ENCODE results near the gene TRPM3. TPM values are rescaled to one million over a fixed set of nuclear protein-coding genes. Genes with fewer than 3 reads are reported as not detected.

TRPM3 gene
- total RNA-seq, 2 experiments from 2014 or later = not detected

GRCh38 chr9:70642341-70642740 is 479.1 kb downstream of the TRPM3 start:
- ChIA-PET CTCF (no interaction called here), POLR2A (no interaction called here)
- Histone ChIP-seq H3K36me3 (ENCODE audit: insufficient read depth, low read length) (no peaks in the 10 kb centered on the region), H3K9me3 (ENCODE audit: control insufficient read depth in 1 of 2, insufficient read depth in 1 of 2, low read length in 2 of 2) (no peaks in the 10 kb centered on the region), H3K4me1 (ENCODE audit: insufficient read depth, low read length) (no peaks in the 10 kb centered on the region), H3K27ac (ENCODE audit: low read depth in 1 of 2, low read length in 2 of 2) (no peak overlapping the region), H3K27me3 (ENCODE audit: control insufficient read depth in 1 of 2, insufficient read depth in 2 of 2, low read length in 2 of 2) (peaks cover 2 to 8% of the 10 kb centered on the region in 2 experiments), H3K4me3 (ENCODE audit: low read length) (no peak overlapping the region)
- intact Hi-C loops (cut with DNase I, micrococcal nuclease) = no loop called here
- peaks cover 3% of the 10 kb centered on the region for H3K9me3 Mint-ChIP-seq
- H3K4me3 Mint-ChIP-seq = no peak overlapping the region
- DNase-seq = no peak
- no peak for TF ChIP-seq CTCF (IDR thresholded peaks at IDR 0.05)
- no peaks in the 10 kb centered on the region for H3K36me3 Mint-ChIP-seq (ENCODE audit: low read depth)
- peaks cover 28% of the 10 kb centered on the region for H3K27me3 Mint-ChIP-seq
- ATAC-seq (ENCODE audit: poor library complexity) = no peak
- H3K4me1 Mint-ChIP-seq (ENCODE audit: low read depth) = no peaks in the 10 kb centered on the region
- no peak overlapping the region for H3K27ac Mint-ChIP-seq

- Mint-ChIP-seq H3K36me3 (ENCODE audit: low read depth) (no peaks in the 10 kb centered on the region), H3K4me3 (no peak overlapping the region), H3K27ac (no peak overlapping the region), H3K9me3 (peaks cover under 1% of the 10 kb centered on the region), H3K27me3 (peaks cover 28% of the 10 kb centered on the region), H3K4me1 (ENCODE audit: low read depth) (no peaks in the 10 kb centered on the region)
- Histone ChIP-seq H3K27ac (ENCODE audit: low read depth in 1 of 2, low read length in 2 of 2) (no peak overlapping the region), H3K36me3 (ENCODE audit: insufficient read depth, low read length) (no peaks in the 10 kb centered on the region), H3K4me3 (ENCODE audit: low read length) (no peak overlapping the region), H3K9me3 (ENCODE audit: control insufficient read depth in 1 of 2, insufficient read depth in 1 of 2, low read length in 2 of 2) (no peaks in the 10 kb centered on the region), H3K4me1 (ENCODE audit: insufficient read depth, low read length) (no peaks in the 10 kb centered on the region), H3K27me3 (ENCODE audit: control insufficient read depth in 1 of 2, insufficient read depth in 2 of 2, low read length in 2 of 2) (peaks cover 2 to 8% of the 10 kb centered on the region in 2 experiments)
- no peak for ATAC-seq (ENCODE audit: poor library complexity)
- ChIA-PET CTCF (no interaction called here), POLR2A (no interaction called here)
- DNase-seq = no peak
- TF ChIP-seq CTCF (IDR thresholded peaks at IDR 0.05) = no peak
- intact Hi-C loops (cut with DNase I, micrococcal nuclease) = no loop called here
These were observed 479.8 kb downstream of the TRPM3 start for GRCh38 chr9:70641631-70642030.

GRCh38 chr9:70641031-70641430 is 480.4 kb downstream of the TRPM3 start:
- H3K27ac Mint-ChIP-seq = no peak overlapping the region
- ATAC-seq (ENCODE audit: poor library complexity) = no peak
- POLR2A ChIA-PET = no interaction called here

More at GRCh38 chr9:70641031-70641430, 480.4 kb downstream of the TRPM3 start:
- H3K36me3 Mint-ChIP-seq (ENCODE audit: low read depth) = no peaks in the 10 kb centered on the region
- TF ChIP-seq CTCF (IDR thresholded peaks at IDR 0.05) = no peak
- CTCF ChIA-PET = interaction anchor here (1.1 to 1.2 kb wide), 2 partner anchors 10 to 609 kb away, joined by 3 to 5 read pairs; no protein-coding TSS in a partner anchor
- Histone ChIP-seq H3K27me3 (ENCODE audit: control insufficient read depth in 1 of 2, insufficient read depth in 2 of 2, low read length in 2 of 2) (peaks cover 0 to 8% of the 10 kb centered on the region in 2 experiments), H3K9me3 (ENCODE audit: control insufficient read depth in 1 of 2, insufficient read depth in 1 of 2, low read length in 2 of 2) (no peaks in the 10 kb centered on the region), H3K4me3 (ENCODE audit: low read length) (no peak overlapping the region), H3K36me3 (ENCODE audit: insufficient read depth, low read length) (no peaks in the 10 kb centered on the region), H3K4me1 (ENCODE audit: insufficient read depth, low read length) (no peaks in the 10 kb centered on the region), H3K27ac (ENCODE audit: low read depth in 1 of 2, low read length in 2 of 2) (no peak overlapping the region)
- intact Hi-C loops (cut with DNase I, micrococcal nuclease) = no loop called here
- H3K4me3 Mint-ChIP-seq = no peak overlapping the region
- no peaks in the 10 kb centered on the region for H3K4me1 Mint-ChIP-seq (ENCODE audit: low read depth)
- H3K9me3 Mint-ChIP-seq = no peaks in the 10 kb centered on the region
- peaks cover 28% of the 10 kb centered on the region for H3K27me3 Mint-ChIP-seq
- no peak for DNase-seq

All from CD4-positive, alpha-beta T cell (primary cell).